Epidermal melanocyte (primary cell): ENCODE results near the gene AGBL3.

Experiments
- DNase-seq: peaks from one replicate; pipeline ENCODE4 v3.0.0; 2011; ENCODE audit warnings: low spot score; ENCODE audit not compliant: insufficient read length

AGBL3 gene

GRCh38 chr7:134986363-134987251 lies at the start of gene AGBL3:
TSS of gene AGBL3 (plus strand) at chr7:134986508. CDS start at chr7:134987934, 1,426 bp downstream.
- peak; percentile 92 for DNase-seq

- DNase-seq, result no peak
Observed at GRCh38 chr7:134936893-134937510, 49.3 kb upstream of the AGBL3 start.

- DNase-seq, result no peak
Observed at GRCh38 chr7:134938141-134938540, 48.2 kb upstream of the AGBL3 start.

- no peak for DNase-seq
Observed at GRCh38 chr7:134939136-134939535, 47.2 kb upstream of the AGBL3 start.

- no peak for DNase-seq
Observed at GRCh38 chr7:134940729-134941128, 45.6 kb upstream of the AGBL3 start.

GRCh38 chr7:134941185-134941900 lies 45.0 kb upstream of the AGBL3 start:
- no peak for DNase-seq

GRCh38 chr7:134941952-134942351 lies 44.4 kb upstream of the AGBL3 start:
- no peak for DNase-seq

GRCh38 chr7:134942690-134943466 lies 43.4 kb upstream of the AGBL3 start:
- no peak for DNase-seq

- DNase-seq, result no peak
Observed at GRCh38 chr7:134943785-134944400, 42.4 kb upstream of the AGBL3 start.

- no peak for DNase-seq
Observed at GRCh38 chr7:134945691-134946090, 40.6 kb upstream of the AGBL3 start.

- no peak for DNase-seq
Observed at GRCh38 chr7:134946260-134946659, 40.0 kb upstream of the AGBL3 start.

- no peak for DNase-seq
Observed at GRCh38 chr7:134947329-134947728, 39.0 kb upstream of the AGBL3 start.

GRCh38 chr7:134947831-134948230 lies 38.5 kb upstream of the AGBL3 start:
- DNase-seq, result no peak

GRCh38 chr7:134948246-134948645 lies 38.1 kb upstream of the AGBL3 start:
- DNase-seq, result no peak

GRCh38 chr7:134948736-134949135 lies 37.6 kb upstream of the AGBL3 start:
- DNase-seq, result no peak

- DNase-seq, result no peak
Observed at GRCh38 chr7:134949171-134949570, 37.1 kb upstream of the AGBL3 start.

GRCh38 chr7:134954197-134955082 lies 31.9 kb upstream of the AGBL3 start:
- no peak for DNase-seq

GRCh38 chr7:134957005-134957404 lies 29.3 kb upstream of the AGBL3 start:
- DNase-seq, result no peak

GRCh38 chr7:134959810-134960209 lies 26.5 kb upstream of the AGBL3 start:
- no peak for DNase-seq

GRCh38 chr7:134962270-134962780 lies 24.0 kb upstream of the AGBL3 start:
- no peak for DNase-seq
